Panc1 (cell line): Measurements from ENCODE around the gene ETHE1.

ENCODE experiments used
- CTCF ChIP-seq: fragments of 450-650 bp; IDR thresholded peaks from 2 replicates; pipeline ENCODE4 v1.5.1; 2017; ENCODE audit warnings: mild to moderate bottlenecking
- POLR2AphosphoS5 ChIP-seq: IDR thresholded peaks from 2 replicates; pipeline ENCODE4 v1.6.1; 2012; ENCODE audit warnings: mild to moderate bottlenecking, low read depth, low read length, moderate library complexity
- REST ChIP-seq, 2 experiments: IDR thresholded peaks; 2 replicates each; pipeline ENCODE4 v1.6.1; 2011 to 2012; ENCODE audit warnings: low read depth in 2 of 2, control low read depth in 1 of 2, low read length in 1 of 2, mild to moderate bottlenecking in 1 of 2, moderate library complexity in 1 of 2; ENCODE audit not compliant: insufficient read depth in 1 of 2
- TCF7L2 ChIP-seq: IDR thresholded peaks from 2 replicates; pipeline ENCODE4 v1.6.1; 2011; ENCODE audit warnings: mild to moderate bottlenecking, low read depth, low read length, inconsistent platforms

- TF ChIP-seq CTCF, result peak; percentile 82
- no peak for TF ChIP-seq REST (IDR thresholded peaks at IDR 0.05; ENCODE audit: insufficient read depth in 1 of 2, low read depth in 2 of 2, low read length in 1 of 2)
- no peak for TF ChIP-seq TCF7L2
- TF ChIP-seq POLR2AphosphoS5, result no peak
Measured at GRCh38 chr19:43519436-43520088, 7.4 kb downstream of the ETHE1 start.
